HG02938 (cell line): ENCODE data around the gene SNX25.
"Not testable (repeated sequence)": the region's sequence is repeated elsewhere in the genome, so short reads cannot be mapped to it uniquely, and the experiment has no call there.

Source experiments
- ATAC-seq: cut with Tn5 transposase; IDR thresholded peaks from one replicate; pipeline ENCODE4 v1.9.1; 2021; ENCODE audit warnings: mild to moderate bottlenecking, moderate library complexity; ENCODE audit not compliant: unreplicated experiment

Gene SNX25

GRCh38 chr4:185209031-185209851 is at the start of gene SNX25:
SNX25 (plus strand) TSS chr4:185209598; CDS start chr4:185209827, 229 bp downstream.
- ATAC-seq = peak; percentile 66

- ATAC-seq = peak; percentile 91
Observed at GRCh38 chr4:185165605-185166063, 43.8 kb upstream of the SNX25 start.

GRCh38 chr4:185167234-185167633 is 42.2 kb upstream of the SNX25 start:
- no peak for ATAC-seq

GRCh38 chr4:185171373-185172071 is 37.9 kb upstream of the SNX25 start:
- ATAC-seq = peak; percentile 92

GRCh38 chr4:185179488-185179887 is 29.9 kb upstream of the SNX25 start:
- no peak for ATAC-seq

- ATAC-seq = no peak
Observed at GRCh38 chr4:185182239-185182638, 27.2 kb upstream of the SNX25 start.

GRCh38 chr4:185183622-185184281 is 25.6 kb upstream of the SNX25 start:
- no peak for ATAC-seq

GRCh38 chr4:185186769-185187168 is 22.6 kb upstream of the SNX25 start:
- ATAC-seq = no peak

GRCh38 chr4:185189606-185190305 is 19.6 kb upstream of the SNX25 start:
- no peak for ATAC-seq

- no peak for ATAC-seq
Observed at GRCh38 chr4:185190306-185190856, 19.0 kb upstream of the SNX25 start.

GRCh38 chr4:185192059-185192458 is 17.3 kb upstream of the SNX25 start:
- peak; percentile 96 for ATAC-seq

- no peak for ATAC-seq
Observed at GRCh38 chr4:185194924-185195888, 14.2 kb upstream of the SNX25 start.

GRCh38 chr4:185196437-185196836 is 13.0 kb upstream of the SNX25 start:
- no peak for ATAC-seq

- ATAC-seq = not testable (repeated sequence)
Observed at GRCh38 chr4:185198189-185198588, 11.2 kb upstream of the SNX25 start.

- ATAC-seq = no peak
Observed at GRCh38 chr4:185201977-185202962, 7.1 kb upstream of the SNX25 start.

GRCh38 chr4:185202984-185203485 is 6.4 kb upstream of the SNX25 start:
- peak; percentile 4 for ATAC-seq

GRCh38 chr4:185203486-185204237 is 5.7 kb upstream of the SNX25 start, which contains the start of gene CFAP97:
CFAP97 (minus strand) TSS chr4:185204000; CDS start chr4:185191196, 12,804 bp downstream.
- ATAC-seq = peak; percentile 75
